Lung (tissue), 12 donors: ENCODE measurements around the gene SPATS2. TPM values are rescaled to one million over a fixed set of nuclear protein-coding genes. Genes with fewer than 3 reads are reported as not detected.

Source experiments
- ATAC-seq: fragments of 200-7000 bp; cut with Tn5 transposase; one replicate; pipeline ENCODE4 v1.9.1; 2020; ENCODE audit warnings: moderate number of reproducible peaks; ENCODE audit not compliant: insufficient read depth, low FRiP score
- DNase-seq, 3 donors: peaks; one replicate each; pipeline ENCODE4 v3.0.0-alpha.2; 2013 to 2017
- H3K27ac ChIP-seq, 2 donors: one replicate each; pipeline ENCODE4 v1.5.1; 2013; ENCODE audit warnings: mild to moderate bottlenecking in 2 of 2, moderate library complexity in 2 of 2, control low read depth in 1 of 2, inconsistent platforms in 1 of 2, low read depth in 1 of 2, low read length in 1 of 2
- H3K27me3 ChIP-seq, 3 donors: one replicate each; pipeline ENCODE4 v1.5.1; 2013; ENCODE audit warnings: low read length in 2 of 3; ENCODE audit not compliant: control insufficient read depth in 3 of 3, insufficient read depth in 3 of 3
- H3K36me3 ChIP-seq, 4 donors: one replicate each; pipeline ENCODE4 v1.5.1; 2013; ENCODE audit warnings: low read length in 4 of 4, mild to moderate bottlenecking in 1 of 4, moderate library complexity in 1 of 4; ENCODE audit not compliant: control insufficient read depth in 4 of 4, insufficient read depth in 4 of 4
- H3K4me1 ChIP-seq, 5 donors: one replicate each; pipeline ENCODE4 v1.5.1; 2013; ENCODE audit warnings: low read length in 5 of 5, mild to moderate bottlenecking in 2 of 5, moderate library complexity in 1 of 5; ENCODE audit not compliant: control insufficient read depth in 5 of 5, insufficient read depth in 5 of 5
- H3K4me3 ChIP-seq: one replicate; pipeline ENCODE4 v1.5.1; 2013; ENCODE audit warnings: mild to moderate bottlenecking, control low read depth, moderate library complexity
- H3K9ac ChIP-seq, 2 donors: one replicate each; pipeline ENCODE4 v1.5.1; 2013; ENCODE audit warnings: low read length in 2 of 2, control low read depth in 1 of 2; ENCODE audit not compliant: insufficient read depth in 1 of 2
- H3K9me3 ChIP-seq, 4 donors: one replicate each; pipeline ENCODE4 v1.5.1; 2013; ENCODE audit warnings: low read length in 3 of 4, mild to moderate bottlenecking in 1 of 4, moderate library complexity in 1 of 4; ENCODE audit not compliant: control insufficient read depth in 4 of 4, insufficient read depth in 3 of 4
- WGBS, 2 donors: extraction: QIAGEN DNeasy Blood & Tissue Kit; methylation state at CpG; one replicate each; pipeline ENCODE4 v1.1.7; 2013; 5-methylcytosine and 5-hydroxymethylcytosine counted together
- polyA plus RNA-seq, 2 donors: library from polyadenylated mRNA; stranded (reverse); fragments of 200-250 nt; gene quantifications; one replicate each; pipeline ENCODE4 v1.2.1, GENCODE V29; 2013
- total RNA-seq, 2 donors: library from RNA; depleted of rRNA in 1 of 2; stranded (reverse); fragments of >200 nt in 1 of 2; gene quantifications; one replicate each; pipeline ENCODE4 v1.2.1, GENCODE V29; 2014 to 2021
- TF ChIP-seq, protein P1 (sequence below): IDR thresholded peaks from 2 replicates; pipeline ENCODE4 v1.5.1; 2012; ENCODE audit warnings: mild to moderate bottlenecking; ENCODE audit errors: control extremely low read depth, extremely low read depth
- donor health status: control.
- donor health status: control.
- donor health status: Bipolar disorder and iron deficiency.
- donor health status: healthy.
- donor health status: DM: yes; HTN: yes; CAD: no.

The SPATS2 gene
- total and polyA plus RNA-seq, 4 donors = 6.6 to 48.8 (median 10.0) TPM

DNA sequence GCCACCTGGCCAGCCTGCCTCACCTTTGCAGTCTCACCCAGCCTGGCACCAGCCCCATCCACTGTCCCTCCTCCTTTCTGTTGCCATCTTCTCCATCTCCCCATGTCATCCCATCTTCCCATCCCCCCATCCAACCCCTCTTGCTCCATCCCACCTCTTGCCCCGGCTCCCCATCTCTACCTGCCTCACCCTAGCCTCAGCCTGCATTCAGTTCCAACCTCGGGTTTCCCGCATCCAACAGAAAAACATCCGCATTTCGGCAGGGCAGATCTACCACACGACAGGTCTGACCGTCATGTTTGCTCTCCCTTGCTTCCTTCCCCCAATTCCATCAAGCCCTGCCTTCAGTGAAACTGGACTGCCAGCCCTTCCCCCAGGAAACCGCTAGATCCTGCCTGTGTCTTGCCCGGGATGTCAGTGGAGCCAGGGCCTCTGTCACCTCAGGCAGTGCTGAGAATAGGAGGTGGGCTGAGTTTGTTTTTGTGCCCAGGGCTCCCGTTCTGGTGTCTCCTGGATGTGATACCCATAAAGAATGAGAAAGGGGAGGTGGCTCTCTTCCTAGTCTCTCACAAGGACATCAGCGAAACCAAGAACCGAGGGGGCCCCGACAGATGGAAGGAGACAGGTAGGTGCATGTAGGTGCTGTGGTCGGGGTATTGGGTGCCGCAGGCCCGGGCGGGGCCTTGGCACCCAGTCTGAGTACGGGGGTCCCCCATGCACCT, 174.0 kb downstream of the SPATS2 start:
- ATAC-seq = no peak
- Histone ChIP-seq H3K9me3 (no peaks in the 10 kb centered on the region), H3K36me3 (no peaks in the 10 kb centered on the region), H3K9ac (no peak overlapping the region), H3K4me3 (no peak overlapping the region), H3K4me1 (peaks cover 0 to 22% (median 2%) of the 10 kb centered on the region in 5 donors), H3K27me3 (peaks cover 0 to 71% (median 48%) of the 10 kb centered on the region in 3 donors), H3K27ac (no peak overlapping the region)
- DNase-seq = no peak
- WGBS, 2 donors = 89 to 93% methylated on average over 18 of the region's 18 CpGs
- TF ChIP-seq, protein P1, sequence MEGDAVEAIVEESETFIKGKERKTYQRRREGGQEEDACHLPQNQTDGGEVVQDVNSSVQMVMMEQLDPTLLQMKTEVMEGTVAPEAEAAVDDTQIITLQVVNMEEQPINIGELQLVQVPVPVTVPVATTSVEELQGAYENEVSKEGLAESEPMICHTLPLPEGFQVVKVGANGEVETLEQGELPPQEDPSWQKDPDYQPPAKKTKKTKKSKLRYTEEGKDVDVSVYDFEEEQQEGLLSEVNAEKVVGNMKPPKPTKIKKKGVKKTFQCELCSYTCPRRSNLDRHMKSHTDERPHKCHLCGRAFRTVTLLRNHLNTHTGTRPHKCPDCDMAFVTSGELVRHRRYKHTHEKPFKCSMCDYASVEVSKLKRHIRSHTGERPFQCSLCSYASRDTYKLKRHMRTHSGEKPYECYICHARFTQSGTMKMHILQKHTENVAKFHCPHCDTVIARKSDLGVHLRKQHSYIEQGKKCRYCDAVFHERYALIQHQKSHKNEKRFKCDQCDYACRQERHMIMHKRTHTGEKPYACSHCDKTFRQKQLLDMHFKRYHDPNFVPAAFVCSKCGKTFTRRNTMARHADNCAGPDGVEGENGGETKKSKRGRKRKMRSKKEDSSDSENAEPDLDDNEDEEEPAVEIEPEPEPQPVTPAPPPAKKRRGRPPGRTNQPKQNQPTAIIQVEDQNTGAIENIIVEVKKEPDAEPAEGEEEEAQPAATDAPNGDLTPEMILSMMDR = no peak

DNA sequence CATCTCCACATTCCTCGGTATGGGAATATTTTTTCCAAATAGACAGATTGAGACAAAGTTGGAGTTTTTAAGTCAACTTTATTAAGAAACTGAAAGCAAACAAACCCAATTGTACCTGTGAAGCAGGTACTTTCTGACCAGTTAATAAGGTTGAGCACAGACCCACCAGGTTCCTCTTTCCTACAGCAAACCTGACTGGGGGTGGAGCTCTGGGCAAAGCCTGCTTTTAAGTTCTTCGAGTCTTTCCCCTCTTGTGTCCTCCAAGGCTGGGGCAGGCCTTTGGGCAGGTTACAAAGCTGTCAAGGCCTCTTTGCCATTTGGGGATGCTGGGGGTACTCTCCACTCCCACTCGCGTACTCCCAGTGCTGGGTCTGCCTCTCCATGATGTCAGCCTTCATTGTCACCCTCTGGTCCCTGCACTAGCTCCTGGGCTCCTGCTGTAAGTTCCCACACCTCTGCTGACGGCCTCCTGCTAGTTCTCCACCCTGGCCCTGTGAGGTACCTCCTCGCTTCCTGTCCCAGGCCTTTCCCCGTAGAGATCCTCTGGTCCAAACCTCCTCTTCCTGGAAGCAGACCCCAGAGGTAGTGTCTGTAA, 174.7 kb downstream of the SPATS2 start:
- WGBS, 2 donors = 80 to 84% methylated on average over 7 of the region's 7 CpGs
- Histone ChIP-seq H3K27ac (no peak overlapping the region), H3K36me3 (no peaks in the 10 kb centered on the region), H3K9me3 (no peaks in the 10 kb centered on the region), H3K4me1 (peaks cover 0 to 22% (median 2%) of the 10 kb centered on the region in 5 donors), H3K27me3 (peaks cover 0 to 67% (median 41%) of the 10 kb centered on the region in 3 donors), H3K4me3 (no peak overlapping the region), H3K9ac (no peak overlapping the region)
- DNase-seq (no peak), ATAC-seq (no peak)
- TF ChIP-seq, protein P1 = no peak

DNA sequence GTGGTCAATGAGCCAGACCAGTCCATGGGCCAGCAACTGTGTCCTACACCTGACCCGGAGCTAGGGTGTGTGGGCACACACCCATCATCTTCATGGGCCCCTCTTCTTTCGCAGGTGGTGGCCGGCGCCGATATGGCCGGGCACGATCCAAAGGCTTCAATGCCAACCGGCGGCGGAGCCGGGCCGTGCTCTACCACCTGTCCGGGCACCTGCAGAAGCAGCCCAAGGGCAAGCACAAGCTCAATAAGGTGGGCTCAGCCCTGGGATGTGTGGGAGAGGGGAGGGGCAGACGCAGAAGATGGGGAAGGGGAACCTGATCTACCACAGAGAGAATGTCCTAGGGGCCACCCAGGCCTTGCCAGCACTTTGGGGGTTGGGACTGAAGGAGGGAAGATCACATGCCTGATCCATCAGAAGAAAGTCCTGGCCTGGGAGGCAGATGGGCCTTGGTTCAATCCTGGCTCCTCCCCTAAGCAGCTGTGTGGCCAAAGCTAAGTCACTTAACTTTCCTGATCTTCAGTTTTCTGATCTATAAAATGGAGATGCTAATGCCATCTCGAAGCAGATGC, 175.4 kb downstream of the SPATS2 start:
- Histone ChIP-seq H3K4me3 (no peak overlapping the region), H3K36me3 (no peaks in the 10 kb centered on the region), H3K27ac (no peak overlapping the region), H3K9ac (no peak overlapping the region), H3K9me3 (no peaks in the 10 kb centered on the region), H3K4me1 (peaks cover 0 to 17% (median 0%) of the 10 kb centered on the region in 5 donors), H3K27me3 (peaks cover 0 to 60% (median 36%) of the 10 kb centered on the region in 3 donors)
- no peak for ATAC-seq
- TF ChIP-seq, protein P1 = no peak
- DNase-seq = no peak
- WGBS, 2 donors = 95 to 96% methylated on average over 15 of the region's 15 CpGs
